T-cell (primary cell): ENCODE results near the gene NOL4L. TPM values are rescaled to one million over a fixed set of nuclear protein-coding genes. Genes with fewer than 3 reads are reported as not detected.

Experiments used
- ATAC-seq, 4 experiments: fragments of 200-7000 bp in 3 of 4; fragments of 150-1000 bp in 1 of 4; cut with Tn5 transposase; replicated peaks in 1 of 4; 1 replicate in 3 of 4; 2 replicates in 1 of 4; pipeline ENCODE4 v1.10.0; 2021; ENCODE audit warnings: moderate library complexity in 3 of 4, mild to moderate bottlenecking in 2 of 4, moderate number of reproducible peaks in 1 of 4
- CTCF ChIA-PET, 2 donors: fragments of 300-600 bp; sonication (Branson Sonifier 250); formaldehyde crosslinking; loops; one replicate each; lab custom pipeline; 2022; ENCODE audit warnings: antibody characterized with exemption in 2 of 2; lab: Charles Lee
- POLR2A ChIA-PET, 2 donors: fragments of 300-600 bp; sonication (Branson Sonifier 250); formaldehyde crosslinking; loops; one replicate each; lab custom pipeline; 2022; ENCODE audit warnings: antibody characterized with exemption in 2 of 2; lab: Charles Lee
- DNase-seq, 35 experiments: peaks; one replicate each; pipeline versions ENCODE4 v3.0.0 to v3.0.0-alpha.2; 2013 to 2023
- H3K27ac ChIP-seq: one replicate; pipeline ENCODE4 v1.5.1; 2013; ENCODE audit warnings: low read length
- H3K27me3 ChIP-seq, 2 experiments: replicated peaks in 1 of 2; 1 replicate in 1 of 2; 2 replicates in 1 of 2; pipeline versions ENCODE4 v1.6.1 to v1.7.0; 2013; ENCODE audit warnings: low read length in 1 of 2, mixed read lengths in 1 of 2; ENCODE audit not compliant: control insufficient read depth in 2 of 2, insufficient read depth in 2 of 2; ENCODE audit errors: extremely low read depth in 1 of 2
- H3K36me3 ChIP-seq, 2 donors: 1 replicate in 1 of 2; 2 replicates in 1 of 2; pipeline versions ENCODE4 v1.6.1 to v1.7.0; 2013; ENCODE audit warnings: low read length in 1 of 2; ENCODE audit not compliant: control insufficient read depth in 2 of 2, insufficient read depth in 1 of 2; ENCODE audit errors: extremely low read depth in 1 of 2
- H3K4me1 ChIP-seq, 2 experiments: 1 replicate in 1 of 2; 2 replicates in 1 of 2; pipeline versions ENCODE4 v1.6.1 to v1.7.0; 2013; ENCODE audit warnings: low read length in 2 of 2, mixed read lengths in 1 of 2; ENCODE audit not compliant: insufficient read depth in 2 of 2, control insufficient read depth in 1 of 2; ENCODE audit errors: extremely low read depth in 1 of 2
- H3K4me3 ChIP-seq, 2 donors: 1 replicate in 1 of 2; 2 replicates in 1 of 2; pipeline versions ENCODE4 v1.5.1 to v1.7.0; 2013; ENCODE audit warnings: mild to moderate bottlenecking in 2 of 2, low read length in 1 of 2, moderate library complexity in 1 of 2; ENCODE audit not compliant: control insufficient read depth in 1 of 2; ENCODE audit errors: extremely low read depth in 1 of 2
- H3K9me3 ChIP-seq: 2 replicates; pipeline ENCODE4 v1.7.0; 2013
- H3K27ac Mint-ChIP-seq, 2 donors: one replicate each; pipeline ENCODE4 v1.8.0; 2020 to 2021; ENCODE audit warnings: mild to moderate bottlenecking in 2 of 2, mixed read lengths in 2 of 2
- H3K27me3 Mint-ChIP-seq, 2 donors: one replicate each; pipeline ENCODE4 v1.8.0; 2021 to 2022; ENCODE audit warnings: mixed read lengths in 2 of 2
- H3K36me3 Mint-ChIP-seq: one replicate; pipeline ENCODE4 v1.8.0; 2021; ENCODE audit warnings: mixed read lengths
- H3K4me1 Mint-ChIP-seq, 3 donors: one replicate each; pipeline ENCODE4 v1.8.0; 2020 to 2022; ENCODE audit warnings: mixed read lengths in 3 of 3, mild to moderate bottlenecking in 1 of 3
- H3K4me3 Mint-ChIP-seq, 3 donors: one replicate each; pipeline ENCODE4 v1.8.0; 2020 to 2022; ENCODE audit warnings: mild to moderate bottlenecking in 3 of 3, mixed read lengths in 3 of 3, moderate library complexity in 3 of 3
- H3K9me3 Mint-ChIP-seq, 3 donors: one replicate each; pipeline ENCODE4 v1.8.0; 2020 to 2022; ENCODE audit warnings: mixed read lengths in 3 of 3
- WGBS: methylation state at CpG from one replicate; pipeline ENCODE4 v1.1.5; 2013; ENCODE audit warnings: missing lambda C conversion rate; ENCODE audit not compliant: insufficient coverage; 5-methylcytosine and 5-hydroxymethylcytosine counted together
- total RNA-seq, 35 experiments: library from RNA in 6 of 35; stranded (reverse) in 6 of 35; fragments of 120-200 nt in 1 of 35; gene quantifications; one replicate each; pipeline versions ENCODE4 v1.2.1 to v1.2.4 and lab custom pipeline; 2013 to 2026

NOL4L gene
- total RNA-seq, 5 donors from 2014 or later (not counting 1 experiment from before 2014, with no cell fraction given): 63.5 to 88.8 (median 74.4) TPM

DNA sequence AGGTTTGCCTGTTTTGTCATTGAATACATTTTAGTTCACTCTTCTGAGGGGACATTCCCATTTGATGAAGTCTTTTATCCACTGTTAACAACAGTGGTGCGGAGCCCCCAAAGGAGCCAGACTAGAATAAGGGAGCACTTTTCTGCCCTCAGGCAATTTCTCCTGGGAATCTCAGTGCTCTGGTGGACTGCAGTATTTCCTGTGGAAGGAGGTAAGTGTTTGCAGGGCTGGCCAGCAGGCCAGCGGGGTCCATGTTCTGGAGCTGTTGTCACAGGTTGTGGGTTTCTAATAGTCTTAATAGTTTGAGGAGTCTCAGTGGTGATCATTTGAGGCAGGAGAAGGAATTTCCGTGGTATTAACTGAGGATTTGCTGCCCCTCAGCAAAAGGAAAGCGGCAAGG lies 143.5 kb downstream of the NOL4L start:
- Histone ChIP-seq H3K27me3 (no peaks in the 10 kb centered on the region), H3K4me3 (no peak overlapping the region), H3K4me1 (peaks cover 7 to 26% of the 10 kb centered on the region in 2 experiments), H3K27ac (no peak overlapping the region), H3K36me3 (peaks cover 15 to 75% of the 10 kb centered on the region in 2 donors), H3K9me3 (no peaks in the 10 kb centered on the region)
- H3K9me3 Mint-ChIP-seq: no peaks in the 10 kb centered on the region
- ATAC-seq (no peak), DNase-seq (no peak)
- H3K4me3 Mint-ChIP-seq: no peak overlapping the region
- H3K36me3 Mint-ChIP-seq: peaks cover 37% of the 10 kb centered on the region
- peak overlapping the region; percentile 23 to 79 for H3K27ac Mint-ChIP-seq
- 100% methylated on average over 1 of the region's 4 CpGs for WGBS
- ChIA-PET POLR2A (no interaction called here), CTCF (no interaction called here)
- H3K27me3 Mint-ChIP-seq: no peaks in the 10 kb centered on the region
- H3K4me1 Mint-ChIP-seq: peaks cover 33 to 38% (median 33%) of the 10 kb centered on the region in 3 donors

DNA sequence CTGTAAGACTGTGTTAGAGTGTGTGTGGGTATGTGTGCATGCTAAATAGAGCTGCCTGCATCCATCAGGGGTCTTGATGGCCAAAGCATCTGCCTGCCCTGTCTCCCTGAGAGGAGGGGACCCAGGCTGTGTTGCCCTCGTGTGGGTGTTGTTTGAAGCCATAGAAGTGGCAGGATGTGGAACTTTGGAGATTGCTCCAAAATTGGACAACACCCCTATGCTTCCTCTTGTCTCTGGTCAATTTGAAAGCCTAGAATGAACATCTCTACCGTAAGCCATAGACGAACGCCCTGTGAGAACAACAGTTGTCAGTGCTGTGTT lies 144.4 kb downstream of the NOL4L start:
- Mint-ChIP-seq H3K36me3 (peaks cover 39% of the 10 kb centered on the region), H3K9me3 (no peaks in the 10 kb centered on the region), H3K4me1 (peaks cover 25 to 32% (median 31%) of the 10 kb centered on the region in 3 donors), H3K4me3 (no peak overlapping the region), H3K27me3 (no peaks in the 10 kb centered on the region), H3K27ac (peak overlapping the region; percentile 44 to 71)
- H3K27ac ChIP-seq: no peak overlapping the region
- ChIA-PET POLR2A (no interaction called here), CTCF (no interaction called here)
- H3K27me3 ChIP-seq: no peaks in the 10 kb centered on the region
- peaks cover 15 to 75% of the 10 kb centered on the region in 2 donors for H3K36me3 ChIP-seq
- DNase-seq: no peak
- peaks cover 4 to 17% of the 10 kb centered on the region in 2 experiments for H3K4me1 ChIP-seq
- no peak overlapping the region for H3K4me3 ChIP-seq
- no CpG with 5 or more reads among the region's 4 CpGs for WGBS
- H3K9me3 ChIP-seq: no peaks in the 10 kb centered on the region
- ATAC-seq: no peak

DNA sequence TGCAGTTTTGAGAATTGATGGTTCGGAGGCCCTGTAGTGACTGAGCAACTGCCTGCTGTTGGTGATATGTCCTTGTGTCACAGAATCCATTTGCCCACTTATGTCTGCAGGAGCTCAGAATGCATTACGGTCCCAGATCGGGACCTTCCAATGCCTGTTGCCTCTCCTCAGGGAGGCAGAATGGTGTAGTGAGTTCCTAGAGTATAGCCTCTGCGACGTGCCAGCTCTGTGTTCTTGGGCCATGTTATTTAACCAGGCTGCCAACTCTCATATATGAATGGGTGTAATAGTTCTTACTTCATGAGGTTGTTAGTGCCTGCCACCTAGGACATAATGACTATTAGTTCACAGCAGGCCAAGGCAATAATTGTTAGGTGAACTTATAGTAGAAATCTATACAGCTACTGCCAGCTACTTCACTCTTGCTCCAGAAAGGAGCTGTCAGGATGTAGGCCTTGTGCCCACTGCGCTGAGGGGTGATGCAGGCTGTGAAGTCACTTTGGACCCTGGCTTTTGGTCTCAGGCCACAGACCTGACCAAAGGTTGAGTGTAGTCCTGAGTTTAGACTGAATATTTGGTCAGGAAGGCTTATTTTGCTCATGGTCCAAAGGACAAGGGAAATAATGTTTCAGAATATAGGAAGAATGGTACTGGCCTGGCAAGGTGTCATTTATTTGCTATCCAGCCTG lies 144.9 kb downstream of the NOL4L start:
- H3K27me3 ChIP-seq: no peaks in the 10 kb centered on the region
- H3K4me1 Mint-ChIP-seq: peaks cover 20 to 27% (median 26%) of the 10 kb centered on the region in 3 donors
- no peak overlapping the region for H3K27ac ChIP-seq
- no peaks in the 10 kb centered on the region for H3K27me3 Mint-ChIP-seq
- no peak overlapping the region for H3K4me3 Mint-ChIP-seq
- ChIA-PET POLR2A (interaction anchor here (0.6 to 0.7 kb wide), 2 partner anchors 19 to 81 kb away, joined by 3 to 4 read pairs; no protein-coding TSS in a partner anchor), CTCF (no interaction called here)
- H3K9me3 Mint-ChIP-seq: no peaks in the 10 kb centered on the region
- DNase-seq (no peak), ATAC-seq (no peak)
- H3K27ac Mint-ChIP-seq: peak overlapping the region; percentile 44 to 71
- peaks cover 38% of the 10 kb centered on the region for H3K36me3 Mint-ChIP-seq
- H3K9me3 ChIP-seq: no peaks in the 10 kb centered on the region
- peaks cover 4 to 13% of the 10 kb centered on the region in 2 experiments for H3K4me1 ChIP-seq
- WGBS: 100% methylated on average over 2 of the region's 6 CpGs
- peaks cover 15 to 75% of the 10 kb centered on the region in 2 donors for H3K36me3 ChIP-seq
- H3K4me3 ChIP-seq: no peak overlapping the region

DNA sequence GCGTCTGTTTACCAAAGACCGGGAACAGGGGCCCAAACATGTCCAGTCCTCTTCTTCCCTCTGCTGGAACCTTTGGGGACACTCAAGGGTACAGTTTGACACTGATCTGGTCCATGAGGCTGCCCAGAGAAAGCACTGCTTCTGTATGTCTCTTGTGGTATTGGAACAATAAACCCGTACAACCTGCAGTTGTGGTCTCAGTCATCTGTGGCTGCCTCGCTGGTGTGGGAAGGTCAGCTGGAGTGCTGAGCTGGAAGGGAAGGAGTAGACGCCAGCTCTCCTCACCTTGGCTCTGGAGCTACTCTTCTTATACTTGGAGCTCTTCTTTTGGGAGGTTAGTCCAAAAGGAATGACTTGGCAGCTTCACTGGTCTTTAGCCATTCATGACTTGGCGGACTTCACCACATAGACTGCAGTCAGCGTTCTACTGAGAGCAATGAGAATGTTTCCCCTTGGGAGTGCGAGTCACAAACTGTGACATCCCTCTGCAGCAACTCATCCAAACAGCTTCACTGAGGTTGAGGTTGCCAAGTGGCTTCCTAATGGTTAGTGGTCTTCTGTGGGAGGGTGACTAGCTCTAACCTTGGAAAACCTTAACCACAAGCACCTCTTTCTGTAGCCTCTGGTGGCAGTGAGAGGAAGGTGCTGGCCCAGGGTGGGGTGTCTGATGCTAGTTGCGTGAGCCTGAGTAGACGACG lies 145.9 kb downstream of the NOL4L start:
- Mint-ChIP-seq H3K4me3 (no peak overlapping the region), H3K9me3 (no peaks in the 10 kb centered on the region), H3K4me1 (peaks cover 14 to 24% (median 19%) of the 10 kb centered on the region in 3 donors), H3K36me3 (peaks cover 41% of the 10 kb centered on the region), H3K27me3 (no peaks in the 10 kb centered on the region), H3K27ac (peak overlapping the region in 1 of 2 donors; percentile 25)
- peaks cover 19 to 77% of the 10 kb centered on the region in 2 donors for H3K36me3 ChIP-seq
- WGBS: 80% methylated on average over 3 of the region's 11 CpGs
- no peaks in the 10 kb centered on the region for H3K27me3 ChIP-seq
- H3K9me3 ChIP-seq: no peaks in the 10 kb centered on the region
- no peak overlapping the region for H3K4me3 ChIP-seq
- no peak overlapping the region for H3K27ac ChIP-seq
- peaks cover 2 to 6% of the 10 kb centered on the region in 2 experiments for H3K4me1 ChIP-seq
- CTCF ChIA-PET: no interaction called here
- DNase-seq: no peak
- POLR2A ChIA-PET: interaction anchor here (0.6 to 0.8 kb wide), 3 partner anchors 13 to 80 kb away, joined by 3 to 4 read pairs (median 3); no protein-coding TSS in a partner anchor
- no peak for ATAC-seq

DNA sequence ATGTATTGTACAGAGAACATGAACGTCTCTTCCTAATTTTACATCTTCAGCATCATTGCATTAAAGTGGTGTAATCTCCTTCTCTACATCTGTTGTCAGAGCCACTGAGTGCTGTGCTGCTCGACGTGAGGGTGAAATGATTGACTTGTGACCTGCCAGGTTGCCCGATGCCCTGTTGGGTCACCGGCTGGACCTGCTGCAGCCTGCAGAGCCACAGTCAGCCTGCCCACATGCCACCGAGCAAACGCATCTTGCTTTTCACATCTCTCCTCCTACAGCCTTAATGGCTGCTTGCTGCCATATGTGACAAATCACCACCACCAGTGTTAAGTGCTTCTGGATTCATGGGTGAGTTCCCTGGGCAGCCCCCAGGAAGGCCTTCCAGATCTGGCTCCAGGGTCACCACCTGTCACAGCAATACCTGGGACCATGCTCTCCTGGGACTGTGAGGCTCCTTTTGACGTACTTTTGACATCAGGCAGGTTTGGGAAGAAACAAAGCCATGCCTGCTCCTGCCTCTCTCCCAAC lies 146.7 kb downstream of the NOL4L start:
- Histone ChIP-seq H3K9me3 (no peaks in the 10 kb centered on the region), H3K27ac (no peak overlapping the region), H3K27me3 (no peaks in the 10 kb centered on the region), H3K4me1 (peaks cover 0 to 2% of the 10 kb centered on the region in 2 experiments), H3K36me3 (peaks cover 19 to 79% of the 10 kb centered on the region in 2 donors), H3K4me3 (no peak overlapping the region)
- Mint-ChIP-seq H3K27me3 (no peaks in the 10 kb centered on the region), H3K36me3 (peaks cover 42% of the 10 kb centered on the region), H3K9me3 (no peaks in the 10 kb centered on the region), H3K27ac (peak overlapping the region; percentile 52 to 58), H3K4me1 (peaks cover 8 to 16% (median 13%) of the 10 kb centered on the region in 3 donors), H3K4me3 (no peak overlapping the region)
- no peak for DNase-seq
- ChIA-PET POLR2A (no interaction called here), CTCF (no interaction called here)
- no peak for ATAC-seq
- WGBS: 92% methylated on average over 8 of the region's 8 CpGs

GRCh38 chr20:32437391-32438074 lies 147.6 kb downstream of the NOL4L start:
- Mint-ChIP-seq H3K27ac (peak overlapping the region in 1 of 2 donors; percentile 44), H3K4me3 (no peak overlapping the region), H3K4me1 (peaks cover 3 to 10% (median 6%) of the 10 kb centered on the region in 3 donors), H3K36me3 (peaks cover 50% of the 10 kb centered on the region), H3K27me3 (no peaks in the 10 kb centered on the region), H3K9me3 (no peaks in the 10 kb centered on the region)
- no peaks in the 10 kb centered on the region for H3K4me1 ChIP-seq
- no peak overlapping the region for H3K4me3 ChIP-seq
- no peaks in the 10 kb centered on the region for H3K9me3 ChIP-seq
- 80% methylated on average over 1 of the region's 5 CpGs for WGBS
- ATAC-seq: peak in 1 of 4 experiments; percentile 36
- H3K36me3 ChIP-seq: peaks cover 21 to 80% of the 10 kb centered on the region in 2 donors
- ChIA-PET CTCF (no interaction called here), POLR2A (no interaction called here)
- H3K27ac ChIP-seq: no peak overlapping the region
- peak in 5 of 35 experiments; percentile 14 to 41 (median 24) for DNase-seq
- no peaks in the 10 kb centered on the region for H3K27me3 ChIP-seq
